ES-I3 (cell line): ENCODE measurements around the gene KIF4A.
A peak's percentile ranks its signal among the peaks of the same experiment; 100 is the strongest.

Source experiments
- H3K36me3 ChIP-seq: 2 replicates; pipeline ENCODE4 v1.6.1; 2013; ENCODE audit warnings: mild to moderate bottlenecking, low read length, control low read depth, moderate library complexity; ENCODE audit not compliant: insufficient read depth
- H3K4me1 ChIP-seq: 2 replicates; pipeline ENCODE4 v1.6.1; 2013; ENCODE audit warnings: mild to moderate bottlenecking, control low read depth, low read length; ENCODE audit not compliant: insufficient read depth
- H3K9ac ChIP-seq: 2 replicates; pipeline ENCODE4 v1.6.1; 2013; ENCODE audit warnings: low read depth, mild to moderate bottlenecking, low read length, moderate library complexity
- H3K9me3 ChIP-seq: 2 replicates; pipeline ENCODE4 v1.6.1; 2013; ENCODE audit warnings: mild to moderate bottlenecking, low read length, moderate library complexity; ENCODE audit not compliant: control insufficient read depth, insufficient read depth

The KIF4A gene

DNA sequence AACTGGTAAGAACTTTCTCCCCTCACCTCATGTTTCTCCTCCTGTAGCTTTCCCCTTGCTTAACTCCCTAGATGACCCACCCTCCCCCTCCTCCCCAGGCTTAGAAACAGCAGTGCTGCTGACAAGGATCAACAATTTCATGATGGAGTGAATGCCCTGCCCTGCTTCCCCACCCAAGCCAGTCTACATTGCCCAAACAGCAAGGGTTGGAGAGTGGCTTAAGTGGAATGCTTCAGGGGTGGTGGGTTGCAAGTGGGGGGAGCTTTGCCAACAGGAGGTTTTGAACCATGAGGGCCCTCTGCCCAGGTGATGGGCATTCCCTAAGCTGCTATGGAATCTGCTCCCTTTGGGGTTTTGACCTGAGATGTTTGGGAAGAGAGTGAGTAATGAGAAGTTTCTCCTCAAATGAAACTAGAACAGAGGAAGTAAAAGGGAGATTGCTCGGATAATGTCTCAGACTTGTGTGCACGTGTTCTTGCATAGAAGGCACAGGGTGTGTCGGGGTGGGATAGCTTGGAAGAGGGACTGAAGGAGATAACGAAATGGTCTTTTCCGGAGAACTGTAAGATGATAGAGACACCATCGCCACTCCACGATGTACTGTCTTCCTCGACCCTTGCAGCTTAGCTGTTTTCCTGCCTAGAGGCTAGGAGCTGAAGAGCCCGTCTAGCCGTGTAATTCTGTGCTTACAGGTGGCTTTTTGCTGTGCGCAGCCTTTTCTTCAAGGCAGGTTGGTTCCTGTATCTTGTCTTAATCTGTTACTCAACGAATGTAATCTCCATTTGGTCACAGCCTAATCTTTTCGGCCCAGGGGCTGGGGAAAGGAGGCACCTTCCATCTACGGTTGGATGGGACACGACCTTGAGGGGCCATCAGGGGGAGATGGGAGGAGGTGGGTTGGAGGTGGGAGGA lies 143.3 kb downstream of the KIF4A start:
- Histone ChIP-seq H3K36me3 (no peaks in the 10 kb centered on the region; the same call in 1 of the 2 replicates), H3K9ac (peak overlapping the region; percentile 99; the same call in 1 of the 2 replicates), H3K4me1 (peaks cover 5% of the 10 kb centered on the region), H3K9me3 (no peaks in the 10 kb centered on the region)

DNA sequence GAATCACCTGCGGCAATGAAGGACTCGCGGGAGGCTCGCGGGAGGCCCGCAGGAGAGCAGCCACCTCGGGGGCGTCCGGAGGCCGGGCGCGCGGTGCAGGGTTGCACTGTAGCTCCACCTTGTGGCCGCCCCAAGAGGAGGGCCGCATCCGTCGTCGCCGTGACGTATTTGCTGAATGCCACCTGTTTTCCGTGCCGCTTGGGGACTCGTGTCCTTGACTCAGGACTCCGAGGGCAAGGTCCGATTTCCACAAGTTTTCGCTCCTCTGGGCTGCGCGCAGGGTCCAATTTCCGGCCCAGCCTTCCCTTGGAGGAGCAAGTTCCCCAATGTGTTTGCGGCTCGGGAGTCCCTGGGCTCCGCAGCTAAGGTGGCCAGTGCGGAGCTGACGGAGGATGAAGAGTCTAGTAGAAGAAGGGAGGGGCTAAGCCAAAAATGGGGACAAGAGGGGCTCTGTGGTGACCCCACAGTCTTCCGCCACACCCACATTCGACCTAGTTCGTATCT lies 144.0 kb downstream of the KIF4A start:
- peak overlapping the region; percentile 99 for H3K9ac ChIP-seq
- no peaks in the 10 kb centered on the region; the same call in 1 of the 2 replicates for H3K36me3 ChIP-seq

DNA sequence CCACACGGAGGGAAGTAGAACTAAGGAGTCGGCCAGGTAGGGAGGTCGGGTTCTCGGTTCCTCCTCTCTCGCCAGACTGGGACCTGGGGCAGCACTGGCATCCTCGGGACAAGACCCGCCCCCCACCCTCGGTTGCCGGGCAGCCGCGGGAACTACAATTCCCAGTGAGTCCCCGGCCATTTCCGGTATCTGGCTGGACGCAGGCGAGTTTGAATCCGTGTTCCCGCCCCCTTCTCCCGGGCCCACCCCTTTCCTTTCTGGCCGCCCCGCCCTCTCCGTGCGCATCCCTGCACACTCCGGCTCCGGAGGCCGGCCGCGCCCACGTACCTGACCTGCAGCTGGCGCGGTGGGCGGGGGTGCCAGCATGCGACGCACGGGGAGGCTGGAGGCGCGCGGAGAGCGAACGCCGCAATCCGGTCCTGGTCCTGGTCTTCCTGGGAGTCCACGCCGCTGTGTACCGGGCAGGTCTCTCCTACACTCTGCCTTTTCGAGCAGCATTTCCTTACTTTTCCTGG lies 144.5 kb downstream of the KIF4A start:
- H3K9me3 ChIP-seq, result no peaks in the 10 kb centered on the region
- H3K36me3 ChIP-seq, result no peaks in the 10 kb centered on the region; the same call in 1 of the 2 replicates
- H3K4me1 ChIP-seq, result peaks cover 10% of the 10 kb centered on the region
- peak overlapping the region; percentile 99 for H3K9ac ChIP-seq

More for the DNA sequence above, 144.0 kb downstream of the KIF4A start:
- Histone ChIP-seq H3K9me3 (no peaks in the 10 kb centered on the region), H3K4me1 (peaks cover 7% of the 10 kb centered on the region)

DNA sequence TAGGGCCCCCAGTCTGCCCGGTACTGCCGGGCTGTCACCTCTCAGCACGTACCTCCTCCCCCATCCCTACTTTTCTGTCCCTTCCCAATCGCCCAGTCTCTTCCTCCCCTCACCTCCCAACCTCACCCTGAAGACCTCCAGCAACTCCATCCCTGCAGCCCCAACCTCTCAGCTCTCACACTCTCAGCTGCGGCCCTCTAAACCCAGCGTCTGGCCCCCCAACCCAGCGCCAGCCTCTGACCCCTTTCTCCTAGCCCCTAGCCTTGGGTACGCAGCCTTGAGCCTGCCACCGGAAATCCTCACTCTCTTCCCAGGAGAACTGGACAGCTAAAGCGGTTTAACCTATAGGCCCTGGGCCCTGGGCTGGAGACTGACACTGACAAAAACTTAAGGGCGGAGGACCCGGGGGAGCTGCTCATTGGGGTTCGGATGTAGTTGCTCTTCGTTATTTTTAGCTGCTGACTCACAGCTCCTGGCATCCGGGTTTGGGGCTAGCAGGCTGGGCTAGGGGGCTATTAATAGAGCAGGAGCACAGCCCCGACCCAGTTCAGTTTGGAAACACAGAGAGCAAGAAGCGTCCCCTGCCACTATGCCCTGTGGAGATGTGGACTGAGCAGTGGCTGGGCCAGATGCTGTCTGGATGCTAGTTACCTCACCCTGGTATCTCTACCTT lies 145.1 kb downstream of the KIF4A start:
- Histone ChIP-seq H3K9me3 (no peaks in the 10 kb centered on the region), H3K9ac (peak overlapping the region; percentile 99), H3K36me3 (no peaks in the 10 kb centered on the region), H3K4me1 (peaks cover 10% of the 10 kb centered on the region)

DNA sequence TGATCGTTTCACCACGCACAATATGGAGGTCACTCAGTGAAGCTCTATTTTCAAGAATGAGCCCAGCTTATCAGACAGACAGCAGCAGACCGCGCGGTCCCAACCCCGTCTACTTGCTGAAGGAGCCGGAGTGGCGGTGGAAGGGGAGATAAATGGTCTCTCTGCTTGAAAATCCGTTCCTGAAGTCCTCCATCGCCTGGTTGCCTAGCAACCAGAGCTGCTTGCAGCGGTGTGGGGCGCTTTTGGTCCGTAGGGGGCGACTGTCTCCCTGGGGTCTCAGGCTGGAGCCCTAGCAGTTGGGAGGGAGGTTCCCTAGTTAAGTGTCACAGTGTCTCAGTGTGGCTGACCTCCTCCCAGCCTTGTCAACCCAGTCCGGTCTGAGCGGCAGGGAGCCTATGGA lies 146.4 kb downstream of the KIF4A start:
- Histone ChIP-seq H3K4me1 (peaks cover 10% of the 10 kb centered on the region), H3K9ac (no peak overlapping the region), H3K9me3 (no peaks in the 10 kb centered on the region), H3K36me3 (no peaks in the 10 kb centered on the region)

DNA sequence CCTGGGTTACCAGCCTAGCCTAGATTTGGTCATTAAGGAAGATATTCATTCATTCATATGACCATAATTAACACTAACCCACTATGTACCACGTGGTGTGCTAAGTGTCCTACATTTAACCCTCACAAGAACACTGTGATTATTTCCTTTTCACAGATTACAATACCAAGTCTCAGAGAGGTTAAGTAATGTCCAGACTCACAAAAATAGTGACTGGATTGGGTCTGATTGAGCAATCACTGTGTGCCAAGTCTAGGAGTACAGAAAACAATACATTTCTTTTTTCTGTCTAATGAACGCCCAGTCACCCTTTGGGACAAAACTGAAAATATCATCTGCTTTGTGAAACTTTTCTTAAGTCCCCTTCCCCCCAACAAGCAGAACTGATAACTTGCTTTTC lies 147.1 kb downstream of the KIF4A start:
- H3K9ac ChIP-seq, result no peak overlapping the region
- H3K9me3 ChIP-seq, result no peaks in the 10 kb centered on the region
- no peaks in the 10 kb centered on the region for H3K36me3 ChIP-seq
- peaks cover 10% of the 10 kb centered on the region for H3K4me1 ChIP-seq

DNA sequence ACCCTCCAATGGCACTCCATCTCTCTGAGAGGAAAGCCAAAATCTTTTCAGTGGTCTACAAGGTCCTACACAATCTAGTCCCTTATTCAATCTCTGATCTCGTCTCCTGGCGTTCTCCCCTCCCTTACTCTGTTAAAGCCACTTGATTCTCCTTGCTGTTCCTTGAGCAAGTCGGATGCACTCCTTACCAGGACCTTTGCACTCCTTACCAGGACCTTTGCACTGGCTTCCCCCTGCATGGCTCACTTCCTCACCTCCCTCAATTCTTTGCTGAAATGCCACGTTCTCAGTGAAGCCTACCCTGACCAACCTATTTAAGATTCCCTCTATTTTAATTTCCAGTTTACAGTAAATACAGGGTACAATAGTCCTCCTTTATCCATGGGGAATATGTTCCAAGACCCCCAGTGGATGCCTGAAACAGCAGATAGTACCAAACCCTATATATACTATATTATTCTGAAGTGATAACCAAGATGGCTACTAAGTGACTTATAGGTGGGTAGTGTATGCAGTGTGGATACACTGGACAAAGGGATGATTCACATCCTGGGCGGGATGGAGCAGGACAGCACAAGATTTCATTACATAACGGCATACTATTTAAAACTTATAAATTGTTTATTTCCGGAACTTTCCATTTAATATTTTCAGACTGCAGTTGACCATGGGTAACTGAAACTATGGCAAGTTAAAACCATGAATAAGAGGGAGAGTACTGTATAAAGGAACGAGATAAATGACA lies 148.2 kb downstream of the KIF4A start:
- peaks cover 10% of the 10 kb centered on the region for H3K4me1 ChIP-seq
- no peak overlapping the region for H3K9ac ChIP-seq
- no peaks in the 10 kb centered on the region for H3K36me3 ChIP-seq

DNA sequence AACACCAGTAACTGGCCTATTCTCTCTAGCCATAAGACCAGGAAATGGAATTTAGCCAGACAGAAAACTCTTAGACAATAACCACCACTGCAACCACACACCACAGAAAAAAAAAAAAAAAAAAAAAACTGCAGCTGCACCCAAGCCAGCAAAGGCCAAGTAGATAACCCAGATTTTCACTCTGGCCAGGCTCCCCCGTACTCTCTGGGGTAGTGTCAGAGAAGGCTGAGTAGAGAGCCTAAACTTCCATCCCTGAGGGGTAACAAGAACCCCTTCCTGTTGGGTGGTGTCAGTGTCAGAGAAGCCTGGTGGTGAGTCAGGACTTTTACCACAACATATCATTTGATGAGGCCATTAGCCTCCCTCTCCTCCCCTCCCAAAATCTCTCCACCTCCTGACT lies 149.1 kb downstream of the KIF4A start:
- Histone ChIP-seq H3K36me3 (no peaks in the 10 kb centered on the region), H3K9ac (no peak overlapping the region), H3K9me3 (no peaks in the 10 kb centered on the region), H3K4me1 (peaks cover 5% of the 10 kb centered on the region)

More for the DNA sequence above, 148.2 kb downstream of the KIF4A start:
- no peaks in the 10 kb centered on the region for H3K9me3 ChIP-seq

DNA sequence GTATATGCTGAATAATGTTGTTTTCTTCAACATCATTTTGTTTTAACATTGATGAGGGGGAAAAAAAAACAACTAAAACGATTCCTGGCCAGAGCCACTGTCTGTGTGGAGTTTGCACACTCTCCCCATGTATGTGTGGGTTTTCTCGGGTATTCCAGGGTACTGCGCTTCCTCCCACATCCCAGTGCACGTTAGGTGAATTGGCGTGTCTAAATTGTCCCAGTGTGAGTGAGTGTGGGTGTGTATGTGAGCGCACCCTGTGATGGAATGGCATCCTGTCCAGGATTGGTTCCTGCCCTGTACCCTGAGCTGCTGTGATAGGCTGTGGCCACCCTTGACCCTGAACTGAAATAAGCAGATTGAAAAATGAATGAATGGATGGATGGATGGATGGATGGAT lies 152.3 kb downstream of the KIF4A start:
- no peaks in the 10 kb centered on the region for H3K9me3 ChIP-seq
- peaks cover 5% of the 10 kb centered on the region; the same call in 1 of the 2 replicates for H3K4me1 ChIP-seq
- no peaks in the 10 kb centered on the region for H3K36me3 ChIP-seq
- H3K9ac ChIP-seq, result no peak overlapping the region

DNA sequence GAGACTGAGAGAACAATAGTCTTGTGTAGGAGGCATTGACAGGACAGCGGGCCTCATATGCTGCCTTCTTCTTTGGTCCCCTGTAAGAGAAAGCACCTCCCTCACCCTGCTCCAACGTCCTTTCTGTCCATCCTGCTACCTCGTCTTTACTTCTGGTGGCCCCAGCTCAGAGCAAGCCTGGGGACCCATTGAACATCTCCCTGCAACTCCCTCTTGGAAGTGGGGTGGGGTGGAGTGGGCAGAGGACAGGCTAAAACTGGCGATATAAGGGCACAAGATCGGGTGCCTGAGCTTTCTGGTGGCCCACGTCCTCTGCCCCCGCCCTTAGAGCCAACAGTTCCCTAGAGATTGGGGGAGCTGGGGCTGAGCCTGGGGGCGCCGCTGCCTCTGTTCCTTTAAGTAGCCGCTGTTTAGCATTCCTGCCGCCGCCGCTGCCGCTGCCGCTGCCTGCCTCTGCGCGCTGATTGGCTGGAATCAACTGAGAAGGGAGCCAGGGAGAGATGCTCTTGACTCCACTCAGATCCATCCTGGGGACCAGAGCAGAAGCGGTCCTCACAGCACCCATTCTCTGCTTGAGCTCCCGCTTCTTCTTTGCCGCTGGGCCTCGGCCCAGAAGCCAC lies 154.5 kb downstream of the KIF4A start, which contains the start of gene DLG3:
DLG3 (plus strand) TSS at position 510 of the 620 bp plus-strand sequence. CDS start 367 bp downstream, outside the sequence.
- no peaks in the 10 kb centered on the region for H3K36me3 ChIP-seq
- H3K9me3 ChIP-seq, result no peaks in the 10 kb centered on the region
- no peaks in the 10 kb centered on the region for H3K4me1 ChIP-seq
- no peak within 1 kb of the TSS for H3K9ac ChIP-seq

DNA sequence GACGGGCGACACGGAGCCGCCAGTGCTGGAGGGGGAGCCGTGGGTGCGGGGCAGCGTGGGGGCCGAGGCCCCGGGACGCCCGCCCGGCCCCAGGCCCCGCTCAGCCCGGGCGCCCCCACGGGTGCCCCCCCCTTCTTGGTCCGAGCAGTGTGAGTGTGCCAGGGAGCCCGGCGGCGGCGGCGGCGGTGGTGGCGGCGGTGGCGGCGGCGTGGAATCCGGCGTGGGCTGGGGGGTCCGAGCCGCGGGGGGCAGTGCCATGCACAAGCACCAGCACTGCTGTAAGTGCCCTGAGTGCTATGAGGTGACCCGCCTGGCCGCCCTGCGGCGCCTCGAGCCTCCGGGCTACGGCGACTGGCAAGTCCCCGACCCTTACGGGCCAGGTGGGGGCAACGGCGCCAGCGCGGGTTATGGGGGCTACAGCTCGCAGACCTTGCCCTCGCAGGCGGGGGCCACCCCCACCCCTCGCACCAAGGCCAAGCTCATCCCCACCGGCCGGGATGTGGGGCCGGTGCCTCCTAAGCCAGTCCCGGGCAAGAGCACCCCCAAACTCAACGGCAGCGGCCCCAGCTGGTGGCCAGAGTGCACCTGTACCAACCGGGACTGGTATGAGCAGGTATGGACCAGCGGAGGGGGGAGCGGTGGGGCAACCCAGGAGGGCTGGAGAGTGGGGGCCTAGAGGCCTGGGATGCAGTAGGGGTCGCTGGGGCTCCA lies 155.2 kb downstream of the KIF4A start:
- Histone ChIP-seq H3K36me3 (no peaks in the 10 kb centered on the region), H3K4me1 (no peaks in the 10 kb centered on the region), H3K9me3 (no peaks in the 10 kb centered on the region), H3K9ac (no peak overlapping the region)

DNA sequence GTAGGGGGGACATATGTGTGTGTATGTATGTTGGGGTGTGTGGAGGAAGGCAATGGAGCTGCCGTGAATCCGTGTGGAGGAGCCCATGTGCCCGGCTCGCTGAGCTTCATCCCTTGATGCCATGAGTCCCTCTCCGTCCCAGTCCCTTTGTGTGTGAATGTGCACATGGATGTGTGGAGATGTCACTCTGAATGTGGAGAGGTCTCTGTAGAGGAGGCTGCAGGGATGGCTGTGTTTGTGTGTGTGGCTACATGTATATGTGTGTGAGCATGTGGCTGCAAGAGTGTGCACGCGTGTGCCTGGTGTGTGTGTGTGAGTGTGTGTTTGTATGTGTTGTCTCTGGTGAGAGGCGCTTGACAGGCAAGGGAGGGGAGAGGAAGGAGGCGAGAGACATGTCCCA lies 156.0 kb downstream of the KIF4A start:
- no peaks in the 10 kb centered on the region for H3K36me3 ChIP-seq
- no peaks in the 10 kb centered on the region for H3K4me1 ChIP-seq
- no peak overlapping the region for H3K9ac ChIP-seq
- no peaks in the 10 kb centered on the region for H3K9me3 ChIP-seq
